Measurements from ENCODE around the gene SOX15.

SOX15 gene

DNA sequence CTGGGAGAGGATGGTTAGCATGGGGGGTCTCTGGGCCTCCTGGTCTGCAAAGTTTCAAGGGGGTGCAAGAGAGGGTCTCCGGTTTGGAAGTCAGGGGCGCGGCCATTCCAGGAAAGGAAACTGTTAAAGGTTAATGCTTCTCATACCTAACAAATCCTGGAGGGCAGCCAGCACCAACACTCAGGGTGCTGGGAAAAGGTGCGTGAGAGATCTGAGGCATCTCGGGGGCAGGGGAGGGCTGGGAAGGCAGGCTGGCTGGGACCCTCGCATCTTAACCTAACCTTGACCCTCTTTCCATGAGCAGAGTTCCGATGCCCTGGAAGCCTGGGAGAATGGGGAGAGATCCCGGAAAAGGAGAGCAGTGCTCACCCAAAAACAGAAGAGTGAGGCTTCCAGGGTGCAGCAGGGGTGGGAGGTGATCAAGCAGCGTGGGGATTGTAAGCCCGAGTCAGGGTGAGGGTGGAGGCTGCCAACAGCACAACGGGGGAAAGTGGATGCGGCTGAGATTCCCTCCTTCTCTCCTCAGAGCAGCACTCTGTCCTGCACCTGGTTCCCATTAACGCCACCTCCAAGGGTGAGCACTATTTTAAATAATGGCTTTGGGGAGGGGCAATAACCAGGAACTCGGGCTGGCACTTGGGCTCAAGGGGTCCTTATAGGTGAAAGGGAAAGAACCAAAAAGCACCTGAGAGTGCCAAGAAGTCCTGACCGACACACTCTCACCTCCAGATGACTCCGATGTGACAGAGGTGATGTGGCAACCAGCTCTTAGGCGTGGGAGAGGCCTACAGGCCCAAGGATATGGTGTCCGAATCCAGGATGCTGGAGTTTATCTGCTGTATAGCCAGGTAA, 30.3 kb downstream of the SOX15 start:
- peak overlapping the region; percentile 96 for H3K27ac ChIP-seq (ENCODE audit: low read depth, low read length)
- peak overlapping the region; percentile 91 for H3K9ac ChIP-seq (ENCODE audit: low read length)
- no peaks in the 10 kb centered on the region for H3K9me3 ChIP-seq (ENCODE audit: low read length)
- H3K27me3 ChIP-seq (ENCODE audit: control insufficient read depth in 1 of 2, insufficient read depth in 2 of 2, low read length in 2 of 2), result no peaks in the 10 kb centered on the region
- H3K36me3 ChIP-seq (ENCODE audit: insufficient read depth, low read length), result peaks cover 11% of the 10 kb centered on the region
- peak overlapping the region; percentile 4 to 83 for H3K4me3 ChIP-seq (ENCODE audit: low read depth in 1 of 2, low read length in 2 of 2)
- peaks cover 58% of the 10 kb centered on the region for H3K4me1 ChIP-seq (ENCODE audit: insufficient read depth, low read length)

GRCh38 chr17:7558544-7559319, 31.2 kb downstream of the SOX15 start, which contains the start of gene TNFSF13:
Gene TNFSF13, plus strand, starts transcription at chr17:7558750. Its CDS starts 290 bp downstream, at chr17:7559040.
- Histone ChIP-seq H3K27ac (ENCODE audit: low read depth, low read length) (peak within 1 kb of the TSS; percentile 96), H3K4me1 (ENCODE audit: insufficient read depth, low read length) (peaks cover 52% of the 10 kb centered on the region), H3K36me3 (ENCODE audit: insufficient read depth, low read length) (peaks cover 6% of the 10 kb centered on the region), H3K9ac (ENCODE audit: low read length) (peak within 1 kb of the TSS; percentile 91), H3K9me3 (ENCODE audit: low read length) (no peaks in the 10 kb centered on the region), H3K4me3 (ENCODE audit: low read depth in 1 of 2, low read length in 2 of 2) (peak within 1 kb of the TSS; percentile 4 to 39), H3K27me3 (ENCODE audit: control insufficient read depth in 1 of 2, insufficient read depth in 2 of 2, low read length in 2 of 2) (no peaks in the 10 kb centered on the region)

GRCh38 chr17:7557775-7558543, 31.9 kb downstream of the SOX15 start:
- Histone ChIP-seq H3K36me3 (ENCODE audit: insufficient read depth, low read length) (peaks cover 8% of the 10 kb centered on the region), H3K9me3 (ENCODE audit: low read length) (no peaks in the 10 kb centered on the region), H3K27me3 (ENCODE audit: control insufficient read depth in 1 of 2, insufficient read depth in 2 of 2, low read length in 2 of 2) (no peaks in the 10 kb centered on the region), H3K9ac (ENCODE audit: low read length) (peak overlapping the region; percentile 91), H3K27ac (ENCODE audit: low read depth, low read length) (peak overlapping the region; percentile 96), H3K4me1 (ENCODE audit: insufficient read depth, low read length) (peaks cover 45% of the 10 kb centered on the region), H3K4me3 (ENCODE audit: low read depth in 1 of 2, low read length in 2 of 2) (peak overlapping the region; percentile 4 to 39)

- Histone ChIP-seq H3K27ac (ENCODE audit: low read depth, low read length) (peak overlapping the region; percentile 96), H3K9ac (ENCODE audit: low read length) (peak overlapping the region; percentile 91), H3K9me3 (ENCODE audit: low read length) (no peaks in the 10 kb centered on the region), H3K4me3 (ENCODE audit: low read depth in 1 of 2, low read length in 2 of 2) (peak overlapping the region in 1 of 2 donors; percentile 39), H3K36me3 (ENCODE audit: insufficient read depth, low read length) (peaks cover 8% of the 10 kb centered on the region), H3K27me3 (ENCODE audit: control insufficient read depth in 1 of 2, insufficient read depth in 2 of 2, low read length in 2 of 2) (no peaks in the 10 kb centered on the region), H3K4me1 (ENCODE audit: insufficient read depth, low read length) (peaks cover 39% of the 10 kb centered on the region)
Observed at GRCh38 chr17:7557147-7557764, 32.6 kb downstream of the SOX15 start.

DNA sequence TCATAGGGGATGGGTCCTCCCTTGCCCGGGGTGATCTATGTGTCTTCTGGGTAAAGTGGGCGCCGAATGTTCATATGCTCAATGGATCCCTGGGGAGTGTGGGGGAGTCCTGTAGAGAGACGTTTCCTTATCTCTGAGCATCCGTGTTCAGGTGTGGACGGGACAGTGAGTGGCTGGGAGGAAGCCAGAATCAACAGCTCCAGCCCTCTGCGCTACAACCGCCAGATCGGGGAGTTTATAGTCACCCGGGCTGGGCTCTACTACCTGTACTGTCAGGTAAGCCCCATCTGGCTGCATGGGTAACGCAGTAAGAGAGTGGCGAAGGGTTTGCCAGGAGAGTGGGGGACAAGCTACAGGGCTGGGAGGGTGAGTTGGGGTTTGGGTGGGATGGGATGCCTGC, 33.3 kb downstream of the SOX15 start:
- H3K9ac ChIP-seq (ENCODE audit: low read length), result no peak overlapping the region
- no peaks in the 10 kb centered on the region for H3K27me3 ChIP-seq (ENCODE audit: control insufficient read depth in 1 of 2, insufficient read depth in 2 of 2, low read length in 2 of 2)
- H3K9me3 ChIP-seq (ENCODE audit: low read length), result no peaks in the 10 kb centered on the region
- peak overlapping the region; percentile 96 for H3K27ac ChIP-seq (ENCODE audit: low read depth, low read length)
- no peak overlapping the region for H3K4me3 ChIP-seq (ENCODE audit: low read depth in 1 of 2, low read length in 2 of 2)
- peaks cover 39% of the 10 kb centered on the region for H3K4me1 ChIP-seq (ENCODE audit: insufficient read depth, low read length)
- peaks cover 9% of the 10 kb centered on the region for H3K36me3 ChIP-seq (ENCODE audit: insufficient read depth, low read length)

GRCh38 chr17:7555320-7555948, 34.5 kb downstream of the SOX15 start:
- Histone ChIP-seq H3K9me3 (ENCODE audit: low read length) (no peaks in the 10 kb centered on the region), H3K27ac (ENCODE audit: low read depth, low read length) (no peak overlapping the region), H3K27me3 (ENCODE audit: control insufficient read depth in 1 of 2, insufficient read depth in 2 of 2, low read length in 2 of 2) (no peaks in the 10 kb centered on the region), H3K9ac (ENCODE audit: low read length) (no peak overlapping the region), H3K4me3 (ENCODE audit: low read depth in 1 of 2, low read length in 2 of 2) (no peak overlapping the region), H3K4me1 (ENCODE audit: insufficient read depth, low read length) (peaks cover 34% of the 10 kb centered on the region), H3K36me3 (ENCODE audit: insufficient read depth, low read length) (peaks cover 20% of the 10 kb centered on the region)

DNA sequence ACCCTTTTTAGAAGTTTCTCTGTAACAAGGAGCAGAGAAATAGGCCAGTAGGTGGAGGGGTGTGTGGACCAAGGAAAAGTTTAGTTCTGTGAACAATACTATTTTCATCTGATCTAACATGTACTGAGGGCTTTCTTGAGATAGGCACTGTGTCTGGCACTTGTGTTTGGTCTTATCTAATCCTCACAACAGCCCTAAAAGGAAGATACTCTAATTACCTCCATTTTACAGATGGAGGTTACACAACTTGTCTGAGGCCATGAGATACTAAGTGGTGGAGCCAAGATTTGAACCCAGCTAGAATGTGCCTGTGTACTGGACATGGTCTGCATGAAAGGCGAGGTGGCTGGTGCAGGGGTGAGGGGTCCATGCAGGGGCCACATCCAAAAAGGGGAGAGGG, 36.5 kb downstream of the SOX15 start:
- H3K4me3 ChIP-seq (ENCODE audit: low read depth in 1 of 2, low read length in 2 of 2), result no peak overlapping the region
- no peak overlapping the region for H3K9ac ChIP-seq (ENCODE audit: low read length)
- H3K4me1 ChIP-seq (ENCODE audit: insufficient read depth, low read length), result peaks cover 21% of the 10 kb centered on the region
- H3K36me3 ChIP-seq (ENCODE audit: insufficient read depth, low read length), result peaks cover 20% of the 10 kb centered on the region
- H3K27ac ChIP-seq (ENCODE audit: low read depth, low read length), result no peak overlapping the region
- H3K9me3 ChIP-seq (ENCODE audit: low read length), result no peaks in the 10 kb centered on the region
- no peaks in the 10 kb centered on the region for H3K27me3 ChIP-seq (ENCODE audit: control insufficient read depth in 1 of 2, insufficient read depth in 2 of 2, low read length in 2 of 2)

GRCh38 chr17:7552621-7553051, 37.3 kb downstream of the SOX15 start:
- no peak overlapping the region for H3K27ac ChIP-seq (ENCODE audit: low read depth, low read length)
- H3K4me3 ChIP-seq (ENCODE audit: low read depth in 1 of 2, low read length in 2 of 2), result no peak overlapping the region
- no peak overlapping the region for H3K9ac ChIP-seq (ENCODE audit: low read length)

DNA sequence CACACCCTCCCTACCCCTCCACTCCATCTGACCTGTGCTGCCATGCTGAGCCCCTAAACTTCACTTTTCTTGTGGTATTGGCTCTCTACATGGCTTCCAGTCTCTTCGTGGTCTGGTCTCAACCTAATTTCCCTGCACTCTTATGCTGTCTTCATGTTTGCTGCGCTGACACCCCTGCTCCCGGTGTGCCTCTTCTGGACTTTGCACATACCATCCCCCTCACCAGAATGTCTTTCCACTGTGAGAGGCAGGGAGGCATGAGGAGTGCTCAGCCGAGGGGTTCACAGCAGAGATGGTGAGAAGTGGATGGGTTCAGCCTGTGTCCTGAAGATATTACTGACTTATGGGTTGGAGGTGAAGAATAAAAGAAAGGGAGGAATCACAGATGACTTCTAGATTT, 38.5 kb downstream of the SOX15 start:
- Histone ChIP-seq H3K4me1 (ENCODE audit: insufficient read depth, low read length) (peaks cover 9% of the 10 kb centered on the region), H3K9ac (ENCODE audit: low read length) (no peak overlapping the region), H3K36me3 (ENCODE audit: insufficient read depth, low read length) (peaks cover 20% of the 10 kb centered on the region), H3K27me3 (ENCODE audit: control insufficient read depth in 1 of 2, insufficient read depth in 2 of 2, low read length in 2 of 2) (no peaks in the 10 kb centered on the region), H3K27ac (ENCODE audit: low read depth, low read length) (no peak overlapping the region), H3K4me3 (ENCODE audit: low read depth in 1 of 2, low read length in 2 of 2) (no peak overlapping the region), H3K9me3 (ENCODE audit: low read length) (no peaks in the 10 kb centered on the region)

More at GRCh38 chr17:7552621-7553051, 37.3 kb downstream of the SOX15 start:
- Histone ChIP-seq H3K4me1 (ENCODE audit: insufficient read depth, low read length) (peaks cover 14% of the 10 kb centered on the region), H3K9me3 (ENCODE audit: low read length) (no peaks in the 10 kb centered on the region), H3K27me3 (ENCODE audit: control insufficient read depth in 1 of 2, insufficient read depth in 2 of 2, low read length in 2 of 2) (no peaks in the 10 kb centered on the region), H3K36me3 (ENCODE audit: insufficient read depth, low read length) (peaks cover 20% of the 10 kb centered on the region)

- Histone ChIP-seq H3K9ac (ENCODE audit: low read length) (peak overlapping the region; percentile 83), H3K4me3 (ENCODE audit: low read depth in 1 of 2, low read length in 2 of 2) (peak overlapping the region in 1 of 2 donors; percentile 87), H3K9me3 (ENCODE audit: low read length) (no peaks in the 10 kb centered on the region), H3K4me1 (ENCODE audit: insufficient read depth, low read length) (peaks cover 9% of the 10 kb centered on the region), H3K27ac (ENCODE audit: low read depth, low read length) (peak overlapping the region; percentile 97), H3K36me3 (ENCODE audit: insufficient read depth, low read length) (peaks cover 20% of the 10 kb centered on the region), H3K27me3 (ENCODE audit: control insufficient read depth in 1 of 2, insufficient read depth in 2 of 2, low read length in 2 of 2) (no peaks in the 10 kb centered on the region)
Observed at GRCh38 chr17:7550344-7550743, 39.5 kb downstream of the SOX15 start.

Data from muscle layer of colon (tissue), 2 donors.